Fibroblast of mammary gland (primary cell): ENCODE data around the gene TOP2B.

ENCODE experiments used
- DNase-seq: peaks from one replicate; pipeline ENCODE4 v3.0.0-alpha.2; 2010; ENCODE audit warnings: low read depth
- H3K4me3 ChIP-seq: 2 replicates; pipeline ENCODE4 v1.5.1; 2011; ENCODE audit warnings: low read depth, mild to moderate bottlenecking, low read length, moderate library complexity; ENCODE audit not compliant: control insufficient read depth
- TF ChIP-seq, protein P1 (sequence below): conservative IDR thresholded peaks from 2 replicates; pipeline ENCODE4 v1.5.1; 2011; ENCODE audit warnings: low read depth, low read length, inconsistent platforms; ENCODE audit not compliant: control insufficient read depth, insufficient read depth

The TOP2B gene

DNA sequence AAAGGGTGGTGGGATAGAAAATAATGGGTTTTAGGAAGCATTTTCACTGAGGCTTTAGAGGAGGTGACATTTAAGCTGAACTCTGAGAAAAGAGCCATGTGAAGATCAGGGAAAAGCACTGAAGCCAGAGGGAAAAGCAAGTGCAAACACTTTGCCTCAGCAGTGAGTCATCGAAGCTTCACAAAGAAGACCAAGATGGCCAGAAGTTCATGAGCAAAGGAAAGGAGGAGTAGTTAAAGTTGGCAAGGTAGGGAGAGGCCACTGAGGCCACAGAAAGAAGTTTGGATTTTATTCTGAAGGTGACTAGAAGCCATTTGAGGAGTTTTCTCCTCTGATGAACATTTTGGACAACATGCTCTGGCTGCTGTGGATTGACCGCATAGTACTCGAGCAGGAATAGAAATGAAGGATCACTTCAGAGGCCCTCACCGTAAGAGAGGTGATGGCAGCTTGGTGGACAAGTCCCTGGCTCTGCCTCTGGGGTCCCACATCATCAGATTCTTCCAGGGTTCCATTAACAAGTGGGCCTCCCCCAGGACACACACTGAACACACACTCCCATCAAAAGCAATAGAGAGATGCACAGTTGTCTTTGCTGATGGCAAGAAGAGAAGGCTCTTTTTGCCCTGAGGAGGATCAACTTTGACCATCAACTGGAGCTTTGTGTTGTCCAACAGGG, 75.5 kb downstream of the TOP2B start:
- TF ChIP-seq, protein P1, sequence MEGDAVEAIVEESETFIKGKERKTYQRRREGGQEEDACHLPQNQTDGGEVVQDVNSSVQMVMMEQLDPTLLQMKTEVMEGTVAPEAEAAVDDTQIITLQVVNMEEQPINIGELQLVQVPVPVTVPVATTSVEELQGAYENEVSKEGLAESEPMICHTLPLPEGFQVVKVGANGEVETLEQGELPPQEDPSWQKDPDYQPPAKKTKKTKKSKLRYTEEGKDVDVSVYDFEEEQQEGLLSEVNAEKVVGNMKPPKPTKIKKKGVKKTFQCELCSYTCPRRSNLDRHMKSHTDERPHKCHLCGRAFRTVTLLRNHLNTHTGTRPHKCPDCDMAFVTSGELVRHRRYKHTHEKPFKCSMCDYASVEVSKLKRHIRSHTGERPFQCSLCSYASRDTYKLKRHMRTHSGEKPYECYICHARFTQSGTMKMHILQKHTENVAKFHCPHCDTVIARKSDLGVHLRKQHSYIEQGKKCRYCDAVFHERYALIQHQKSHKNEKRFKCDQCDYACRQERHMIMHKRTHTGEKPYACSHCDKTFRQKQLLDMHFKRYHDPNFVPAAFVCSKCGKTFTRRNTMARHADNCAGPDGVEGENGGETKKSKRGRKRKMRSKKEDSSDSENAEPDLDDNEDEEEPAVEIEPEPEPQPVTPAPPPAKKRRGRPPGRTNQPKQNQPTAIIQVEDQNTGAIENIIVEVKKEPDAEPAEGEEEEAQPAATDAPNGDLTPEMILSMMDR, result no peak
- no peak for DNase-seq
- no peak overlapping the region for H3K4me3 ChIP-seq

DNA sequence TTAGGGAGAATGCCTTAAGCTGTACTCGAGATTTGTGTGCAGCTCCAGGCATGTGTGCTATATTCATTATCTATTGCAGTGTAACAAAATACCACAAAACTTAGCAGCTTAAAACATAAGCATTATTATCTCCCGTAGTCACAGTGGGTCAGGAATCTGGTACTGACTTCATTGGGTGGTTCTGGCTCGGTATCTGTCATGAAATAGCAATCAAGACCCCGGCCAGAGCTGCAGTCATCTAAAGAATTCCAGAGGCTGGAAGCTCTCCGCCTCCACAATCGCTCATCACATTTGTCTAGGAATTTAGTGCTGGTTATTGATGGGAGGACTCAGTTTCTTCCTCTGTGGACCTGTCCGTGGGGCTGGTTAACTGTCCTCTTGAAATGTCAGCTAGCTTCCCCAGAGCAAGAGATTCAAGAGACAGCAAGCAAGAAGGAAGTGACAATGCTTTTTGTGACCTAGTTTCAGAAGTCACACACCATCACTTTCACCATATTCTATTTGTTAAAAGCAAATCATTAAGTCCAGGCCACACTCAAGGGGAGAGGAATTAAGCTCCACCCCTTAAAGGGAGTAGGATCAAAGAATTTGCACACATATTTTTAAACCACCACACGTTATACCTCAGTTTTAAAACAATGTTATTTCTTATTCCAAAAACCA, 76.1 kb downstream of the TOP2B start:
- H3K4me3 ChIP-seq, result no peak overlapping the region
- TF ChIP-seq, protein P1, result no peak
- no peak for DNase-seq

DNA sequence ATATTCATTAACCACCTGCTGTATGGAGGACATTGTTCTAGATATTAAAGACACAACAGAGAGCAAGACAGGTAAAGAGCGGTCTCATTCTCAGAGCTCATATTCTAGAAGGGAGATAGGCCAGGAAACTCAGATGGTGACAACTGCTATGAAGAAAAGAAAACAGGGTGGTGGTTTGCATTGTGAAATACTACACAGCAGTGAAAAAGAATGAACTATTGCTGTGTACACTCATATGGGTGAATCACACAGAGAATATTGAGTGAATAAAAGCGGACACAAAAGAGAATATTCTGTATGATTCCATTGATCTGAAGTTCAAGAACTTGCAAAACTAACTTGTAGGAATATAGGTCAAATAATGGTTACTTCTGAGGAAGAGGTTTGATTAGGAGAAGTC, 76.7 kb downstream of the TOP2B start:
- no peak for DNase-seq
- TF ChIP-seq, protein P1, result no peak
- H3K4me3 ChIP-seq, result no peak overlapping the region

DNA sequence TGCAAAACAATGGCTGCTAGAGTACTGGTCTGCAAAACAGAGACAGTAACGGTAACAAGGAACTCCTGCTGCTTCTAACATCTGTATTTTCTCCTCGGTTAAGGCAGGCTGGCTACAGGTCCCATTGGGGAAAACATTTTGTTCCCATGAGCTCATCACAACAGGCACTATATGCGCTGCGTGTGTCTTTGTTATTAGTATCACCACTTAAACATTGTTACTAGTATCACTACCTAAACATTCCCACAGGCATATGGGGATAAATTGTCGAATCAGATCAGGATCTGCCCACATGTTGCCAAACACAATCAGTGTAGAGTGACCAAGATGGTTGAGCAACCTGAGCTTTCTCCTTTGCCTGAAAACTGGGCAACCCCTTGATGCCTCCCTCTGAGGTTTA, 77.2 kb downstream of the TOP2B start:
- TF ChIP-seq, protein P1, result no peak
- no peak overlapping the region for H3K4me3 ChIP-seq
- DNase-seq, result peak; percentile 70

DNA sequence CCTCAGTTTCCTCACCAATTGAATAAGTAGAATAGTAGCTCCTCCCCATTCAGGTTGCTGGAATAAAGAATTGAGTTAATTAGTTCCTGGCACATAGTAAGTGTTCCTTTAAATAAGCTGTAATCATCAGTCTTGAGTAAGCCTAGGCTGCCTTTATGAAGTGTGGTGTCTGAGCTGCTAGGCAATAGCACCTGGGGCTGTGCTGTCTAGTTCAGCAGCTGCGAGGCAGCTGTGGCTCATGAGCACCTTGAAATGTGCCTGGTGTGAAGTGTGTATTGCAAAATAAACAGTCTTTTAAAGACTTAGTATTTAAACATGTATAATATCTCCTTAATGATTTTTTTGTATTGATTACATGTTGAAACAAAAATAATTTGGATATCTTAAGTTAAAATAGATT, 77.6 kb downstream of the TOP2B start:
- no peak for DNase-seq
- TF ChIP-seq, protein P1, result no peak
- H3K4me3 ChIP-seq, result no peak overlapping the region

DNA sequence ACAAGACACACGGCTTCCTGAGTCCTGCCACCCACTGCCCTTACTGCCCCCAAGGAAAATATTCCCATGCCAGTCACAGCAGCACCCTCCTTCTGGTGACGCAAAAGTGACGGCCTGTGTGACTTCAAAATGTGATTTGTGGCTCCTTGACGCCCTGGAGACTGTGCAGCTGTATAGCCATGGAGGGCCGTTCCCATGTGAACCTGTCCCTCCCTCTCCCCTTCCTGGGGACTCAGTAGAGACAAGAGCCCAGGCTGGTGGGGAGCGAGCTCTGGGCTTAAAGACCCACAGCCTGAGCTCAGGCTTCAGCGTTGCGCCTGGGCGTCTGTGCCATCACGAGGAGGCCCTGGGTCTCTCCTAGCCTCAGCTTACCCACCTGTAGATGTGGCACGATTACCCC, 78.2 kb downstream of the TOP2B start:
- TF ChIP-seq, protein P1, result no peak
- H3K4me3 ChIP-seq, result no peak overlapping the region
- no peak for DNase-seq
